ENCODE results near the gene NFYC.

Gene NFYC

DNA sequence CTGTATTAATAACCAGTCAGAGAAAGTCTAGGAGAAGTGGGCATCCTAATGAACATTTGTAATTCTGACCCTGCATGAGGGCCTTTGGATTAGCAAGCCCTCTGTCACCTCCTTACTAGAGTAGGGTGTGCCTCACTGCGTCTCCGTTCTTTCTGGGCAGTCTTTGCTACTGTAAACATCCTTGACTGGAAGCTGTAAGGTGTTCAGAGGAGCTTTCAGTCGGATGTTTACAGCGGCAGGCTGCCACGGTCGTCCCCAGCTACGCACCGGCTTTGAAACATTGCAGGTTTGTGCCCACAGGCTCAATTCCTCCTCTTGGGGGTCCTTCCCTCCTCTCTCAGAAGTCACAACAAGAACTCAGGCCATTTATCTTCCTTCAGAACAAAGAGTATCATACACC, 62.7 kb downstream of the NFYC start:
- TF ChIP-seq, protein P1, sequence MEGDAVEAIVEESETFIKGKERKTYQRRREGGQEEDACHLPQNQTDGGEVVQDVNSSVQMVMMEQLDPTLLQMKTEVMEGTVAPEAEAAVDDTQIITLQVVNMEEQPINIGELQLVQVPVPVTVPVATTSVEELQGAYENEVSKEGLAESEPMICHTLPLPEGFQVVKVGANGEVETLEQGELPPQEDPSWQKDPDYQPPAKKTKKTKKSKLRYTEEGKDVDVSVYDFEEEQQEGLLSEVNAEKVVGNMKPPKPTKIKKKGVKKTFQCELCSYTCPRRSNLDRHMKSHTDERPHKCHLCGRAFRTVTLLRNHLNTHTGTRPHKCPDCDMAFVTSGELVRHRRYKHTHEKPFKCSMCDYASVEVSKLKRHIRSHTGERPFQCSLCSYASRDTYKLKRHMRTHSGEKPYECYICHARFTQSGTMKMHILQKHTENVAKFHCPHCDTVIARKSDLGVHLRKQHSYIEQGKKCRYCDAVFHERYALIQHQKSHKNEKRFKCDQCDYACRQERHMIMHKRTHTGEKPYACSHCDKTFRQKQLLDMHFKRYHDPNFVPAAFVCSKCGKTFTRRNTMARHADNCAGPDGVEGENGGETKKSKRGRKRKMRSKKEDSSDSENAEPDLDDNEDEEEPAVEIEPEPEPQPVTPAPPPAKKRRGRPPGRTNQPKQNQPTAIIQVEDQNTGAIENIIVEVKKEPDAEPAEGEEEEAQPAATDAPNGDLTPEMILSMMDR (IDR thresholded peaks at IDR 0.05): no peak

DNA sequence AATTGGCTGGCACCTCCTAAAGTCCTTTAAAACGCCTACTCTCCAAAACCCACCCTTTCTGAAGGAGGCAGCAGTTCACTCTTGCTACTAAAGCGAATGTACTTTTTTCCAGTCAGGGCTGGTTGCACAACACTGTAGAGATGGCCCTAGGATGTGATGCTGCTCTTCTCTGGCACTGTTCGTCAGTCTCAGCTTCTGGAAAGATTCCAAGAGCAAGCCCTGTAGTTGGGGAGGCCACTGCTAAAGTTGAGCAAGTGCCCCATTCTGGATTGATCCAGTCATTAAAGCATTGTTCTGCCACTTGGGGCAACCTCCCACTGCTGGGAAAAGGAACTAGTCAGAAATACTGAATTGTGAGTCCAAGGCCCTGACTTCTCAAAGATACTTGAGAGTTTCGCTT, 63.6 kb downstream of the NFYC start:
- TF ChIP-seq, protein P1 (IDR thresholded peaks at IDR 0.05): no peak

DNA sequence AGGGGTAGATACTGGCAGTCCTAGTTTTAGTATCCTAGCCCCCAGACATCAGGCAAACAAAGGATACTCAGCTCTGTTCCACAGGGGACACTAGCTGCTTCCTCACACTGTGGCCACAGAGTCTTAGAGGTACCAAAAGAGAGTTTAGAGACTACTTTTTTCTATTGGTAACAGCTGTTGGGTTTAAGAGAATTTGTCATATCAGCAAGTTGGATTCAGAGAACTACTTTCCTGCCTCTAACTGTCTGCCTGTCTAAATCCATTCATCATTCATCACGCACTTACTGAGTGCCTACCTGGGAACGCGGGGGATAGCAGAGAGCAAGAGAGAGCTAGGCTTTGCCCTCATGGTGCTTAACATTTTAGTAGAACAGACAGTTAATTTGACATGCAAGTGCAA, 65.0 kb downstream of the NFYC start:
- TF ChIP-seq, protein P1 (IDR thresholded peaks at IDR 0.05): no peak

DNA sequence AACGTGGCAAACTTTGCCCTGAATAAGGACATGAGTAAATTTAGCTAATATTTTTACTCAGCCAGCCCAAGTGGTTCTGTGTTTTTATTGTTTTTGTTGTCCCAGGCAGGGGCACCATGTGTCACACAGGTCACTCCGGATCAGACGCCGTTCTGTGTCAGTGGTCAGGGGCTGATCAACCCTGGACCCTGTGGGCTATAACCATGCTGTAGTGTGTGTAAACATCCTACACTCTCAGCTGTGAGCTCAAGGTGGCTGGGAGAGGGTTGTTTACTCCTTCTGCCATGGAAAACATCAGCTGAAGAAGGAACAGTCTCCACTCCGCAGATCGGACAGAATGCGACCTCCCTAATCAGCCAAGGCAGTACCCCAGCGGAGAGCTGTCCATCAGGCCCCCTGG, 65.6 kb downstream of the NFYC start:
- TF ChIP-seq, protein P1 (IDR thresholded peaks at IDR 0.05): no peak

DNA sequence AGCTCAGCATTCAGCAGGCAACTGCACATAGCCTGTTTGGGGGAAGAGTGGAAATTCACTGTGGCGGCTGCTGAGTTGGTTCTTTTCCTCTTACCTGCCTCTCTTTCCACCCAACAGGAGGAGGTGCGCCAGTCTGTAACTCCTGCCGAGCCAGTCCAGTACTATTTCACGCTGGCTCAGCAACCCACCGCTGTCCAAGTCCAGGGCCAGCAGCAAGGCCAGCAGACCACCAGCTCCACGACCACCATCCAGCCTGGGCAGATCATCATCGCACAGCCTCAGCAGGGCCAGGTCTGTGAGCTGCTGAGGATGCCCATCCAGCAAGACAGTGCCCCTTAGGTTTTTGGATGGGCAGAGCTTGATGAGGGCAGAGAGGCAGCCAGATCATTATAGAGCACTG, 66.5 kb downstream of the NFYC start:
- TF ChIP-seq, protein P1 (IDR thresholded peaks at IDR 0.05): no peak

DNA sequence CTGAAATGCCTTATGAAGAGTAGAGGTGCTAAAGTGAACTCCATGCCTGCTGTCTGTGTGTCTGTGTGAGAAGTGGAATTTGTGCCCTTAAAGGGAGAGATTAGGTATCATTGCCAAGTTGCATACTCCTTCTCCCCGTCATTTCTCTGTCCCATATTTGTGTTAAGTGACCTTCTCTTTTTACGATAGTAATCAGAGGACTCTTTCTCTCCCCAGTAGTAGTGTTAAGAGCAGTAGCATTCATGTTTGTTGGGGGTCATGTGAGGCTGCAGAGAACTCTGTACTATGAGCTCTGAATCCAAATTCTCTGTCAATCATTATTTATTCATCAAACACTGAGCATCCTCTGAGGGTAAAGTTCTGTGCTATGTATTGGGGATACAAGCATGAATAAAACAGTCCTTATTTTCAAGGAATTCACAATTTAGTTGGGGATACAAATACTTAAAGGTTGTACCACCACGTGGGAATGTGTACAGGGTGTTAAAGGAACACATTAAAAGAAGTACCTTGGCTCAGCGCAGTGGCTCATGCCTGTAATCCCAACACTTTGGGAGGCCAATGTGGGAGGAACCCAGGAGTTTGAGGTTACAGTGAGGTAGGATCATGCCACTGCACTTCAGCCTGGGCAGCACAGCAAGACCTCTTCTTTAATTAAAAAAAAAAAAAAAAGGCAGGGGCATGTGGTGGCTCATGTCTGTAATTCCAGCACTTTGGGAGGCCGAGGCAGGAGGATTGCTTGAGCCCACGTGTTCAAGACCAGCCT, 67.3 kb downstream of the NFYC start:
- TF ChIP-seq, protein P1 (IDR thresholded peaks at IDR 0.05): no peak

DNA sequence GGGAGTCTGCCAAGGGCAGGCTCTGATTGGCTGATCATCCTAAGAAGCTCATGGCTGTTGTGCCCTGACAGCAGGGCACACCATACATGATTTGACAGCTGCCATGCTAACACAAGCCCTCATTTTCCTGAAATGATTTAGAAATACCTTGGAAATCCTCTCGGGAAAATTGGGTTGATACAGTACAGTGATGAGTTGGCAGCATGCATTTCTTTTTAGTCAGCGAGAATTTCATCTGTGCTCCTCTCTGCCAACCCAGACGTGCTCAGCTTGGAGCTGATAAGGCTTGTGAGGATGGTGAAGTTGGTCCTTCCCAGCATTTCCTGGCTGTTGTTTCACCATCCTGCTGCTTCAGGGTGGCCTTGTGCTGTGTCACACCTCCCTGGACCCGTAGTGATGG, 69.5 kb downstream of the NFYC start:
- TF ChIP-seq, protein P1 (IDR thresholded peaks at IDR 0.05): no peak

All from LNCAP (cell line).